ENCODE data around the gene THSD4. TPM values are rescaled to one million over a fixed set of nuclear protein-coding genes. Genes with fewer than 3 reads are reported as not detected.

Gene THSD4
- polyA plus RNA-seq, 1 experiment, result 45.8 TPM

DNA sequence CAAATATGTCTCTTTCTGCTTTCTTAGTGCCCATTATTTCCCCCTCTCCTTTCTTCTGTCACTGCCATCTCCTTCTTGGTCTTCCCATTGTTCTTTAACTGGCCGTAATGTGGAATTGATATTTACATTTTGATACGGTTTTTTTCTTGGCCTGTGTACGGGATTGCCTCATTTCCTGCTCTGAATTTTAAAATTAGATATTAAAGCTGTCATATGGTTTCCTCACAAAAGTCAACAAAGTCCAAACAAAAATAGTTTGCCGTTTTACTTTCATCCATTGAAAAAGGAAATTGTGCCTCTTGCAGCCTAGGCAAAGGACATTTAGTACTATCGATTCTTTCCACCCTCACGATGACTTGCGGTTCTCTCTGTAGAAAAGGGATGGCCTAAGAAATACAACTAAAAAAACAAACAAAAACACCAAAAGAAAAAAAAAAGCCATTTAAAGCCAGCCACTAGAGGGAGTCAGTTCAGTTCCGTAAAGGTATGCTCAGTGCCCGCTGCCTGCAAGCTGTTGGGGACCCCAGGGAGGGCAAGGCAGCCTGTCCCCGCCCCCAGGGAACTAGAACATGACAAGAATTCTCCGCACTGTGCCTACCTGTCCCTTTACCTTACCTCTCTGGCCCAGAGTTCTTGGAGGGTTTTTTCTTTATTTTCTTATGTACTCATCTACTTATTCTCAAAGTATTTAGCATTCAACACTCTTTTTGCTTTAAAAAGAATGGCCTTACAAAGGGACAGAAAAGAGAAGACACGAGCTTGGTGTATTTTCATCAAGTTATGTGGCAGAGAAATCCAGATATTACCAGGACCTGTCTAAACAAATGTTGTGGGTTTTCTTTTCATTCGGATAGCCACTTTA, 665.1 kb downstream of the THSD4 start:
- Histone ChIP-seq H3K4me3 (ENCODE audit: low read depth, low read length) (no peak overlapping the region), H3K27ac (ENCODE audit: low read depth, low read length) (no peak overlapping the region), H3K9me3 (ENCODE audit: control insufficient read depth, insufficient read depth, low read length) (no peaks in the 10 kb centered on the region; the same call in 1 of the 2 replicates), H3K27me3 (ENCODE audit: control insufficient read depth, insufficient read depth, low read length) (no peaks in the 10 kb centered on the region)
- ChIA-PET POLR2A (interaction anchor here (0.5 kb wide), 1 partner anchor 98 kb away, joined by 6 read pairs; no protein-coding TSS in a partner anchor), CTCF (interaction anchor here (0.6 to 3.6 kb wide), 13 partner anchors 8 to 534 kb away, joined by 3 to 24 read pairs (median 5); no protein-coding TSS in a partner anchor)
- TF ChIP-seq, protein P1, sequence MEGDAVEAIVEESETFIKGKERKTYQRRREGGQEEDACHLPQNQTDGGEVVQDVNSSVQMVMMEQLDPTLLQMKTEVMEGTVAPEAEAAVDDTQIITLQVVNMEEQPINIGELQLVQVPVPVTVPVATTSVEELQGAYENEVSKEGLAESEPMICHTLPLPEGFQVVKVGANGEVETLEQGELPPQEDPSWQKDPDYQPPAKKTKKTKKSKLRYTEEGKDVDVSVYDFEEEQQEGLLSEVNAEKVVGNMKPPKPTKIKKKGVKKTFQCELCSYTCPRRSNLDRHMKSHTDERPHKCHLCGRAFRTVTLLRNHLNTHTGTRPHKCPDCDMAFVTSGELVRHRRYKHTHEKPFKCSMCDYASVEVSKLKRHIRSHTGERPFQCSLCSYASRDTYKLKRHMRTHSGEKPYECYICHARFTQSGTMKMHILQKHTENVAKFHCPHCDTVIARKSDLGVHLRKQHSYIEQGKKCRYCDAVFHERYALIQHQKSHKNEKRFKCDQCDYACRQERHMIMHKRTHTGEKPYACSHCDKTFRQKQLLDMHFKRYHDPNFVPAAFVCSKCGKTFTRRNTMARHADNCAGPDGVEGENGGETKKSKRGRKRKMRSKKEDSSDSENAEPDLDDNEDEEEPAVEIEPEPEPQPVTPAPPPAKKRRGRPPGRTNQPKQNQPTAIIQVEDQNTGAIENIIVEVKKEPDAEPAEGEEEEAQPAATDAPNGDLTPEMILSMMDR (IDR thresholded peaks at IDR 0.05; ENCODE audit: low read depth, low read length), result peak; percentile 82
- DNase-seq (ENCODE audit: low read depth, low spot score), result no peak

DNA sequence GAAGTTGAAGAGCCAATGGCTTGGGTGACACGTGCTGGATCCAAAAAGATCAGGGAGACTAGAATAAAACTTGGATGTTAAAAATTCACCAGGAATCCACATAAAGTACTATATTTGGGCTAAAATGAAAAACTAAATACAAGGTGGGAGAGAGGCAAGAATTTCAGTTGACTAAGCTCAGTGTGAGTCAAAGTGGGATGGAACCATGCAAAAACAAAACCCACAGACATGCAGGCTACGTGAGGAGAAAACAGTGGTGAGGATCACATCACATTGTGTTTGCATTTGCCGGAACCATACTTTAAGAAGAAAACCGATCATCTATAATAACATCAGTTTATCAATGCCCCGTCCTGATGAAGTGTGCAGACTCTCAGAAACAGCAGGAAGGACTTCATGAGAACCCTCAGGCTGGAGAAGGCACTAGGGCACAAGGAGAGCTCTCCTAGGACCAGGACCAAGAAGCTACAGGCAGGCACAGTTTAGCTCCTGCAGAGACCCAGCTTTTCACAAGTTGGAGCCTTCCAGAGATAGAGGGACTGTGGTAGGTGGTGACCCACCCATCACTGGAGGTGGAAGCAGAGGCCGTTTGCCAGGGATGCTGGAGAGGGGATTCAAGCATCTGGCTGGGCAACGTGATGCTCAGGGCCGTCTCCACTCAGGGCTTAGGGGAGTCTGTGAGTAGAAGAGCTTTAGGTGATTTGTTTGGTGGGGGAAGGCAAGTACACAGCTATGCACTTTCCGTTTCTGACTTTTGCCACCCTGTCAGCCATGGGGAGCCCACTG, 666.1 kb downstream of the THSD4 start:
- CTCF ChIA-PET, result interaction anchor here (0.6 to 3.6 kb wide), 9 partner anchors 8 to 535 kb away, joined by 3 to 24 read pairs (median 4); no protein-coding TSS in a partner anchor
- POLR2A ChIA-PET, result interaction anchor here (0.5 kb wide), 1 partner anchor 11 kb away, joined by 3 read pairs; no protein-coding TSS in a partner anchor
- H3K27ac ChIP-seq (ENCODE audit: low read depth, low read length), result no peak overlapping the region
- H3K27me3 ChIP-seq (ENCODE audit: control insufficient read depth, insufficient read depth, low read length), result no peaks in the 10 kb centered on the region
- no peaks in the 10 kb centered on the region; the same call in 1 of the 2 replicates for H3K9me3 ChIP-seq (ENCODE audit: control insufficient read depth, insufficient read depth, low read length)
- TF ChIP-seq, protein P1 (IDR thresholded peaks at IDR 0.05; ENCODE audit: low read depth, low read length), result no peak
- no peak for DNase-seq (ENCODE audit: low read depth, low spot score)
- H3K4me3 ChIP-seq (ENCODE audit: low read depth, low read length), result no peak overlapping the region

DNA sequence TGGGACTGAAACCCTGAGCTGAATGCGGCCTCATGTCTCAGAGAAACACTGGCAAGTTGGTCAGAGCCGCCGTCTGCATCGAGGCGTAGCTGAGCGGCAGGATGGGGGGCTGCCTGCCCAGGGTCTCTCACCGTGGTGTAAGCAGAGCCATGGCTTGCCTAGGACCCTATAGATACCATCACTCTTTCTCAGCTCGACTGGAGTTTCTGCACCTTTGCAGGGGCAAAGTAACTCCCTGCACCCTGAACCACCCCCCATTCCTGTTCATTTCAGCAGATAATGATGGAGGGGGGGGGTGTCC, 666.6 kb downstream of the THSD4 start:
- DNase-seq (ENCODE audit: low read depth, low spot score), result no peak
- TF ChIP-seq, protein P1 (IDR thresholded peaks at IDR 0.05; ENCODE audit: low read depth, low read length), result no peak
- POLR2A ChIA-PET, result interaction anchor here (0.5 kb wide), 1 partner anchor 12 kb away, joined by 3 read pairs; no protein-coding TSS in a partner anchor
- CTCF ChIA-PET, result interaction anchor here (0.6 to 3.6 kb wide), 6 partner anchors 9 to 374 kb away, joined by 3 to 24 read pairs (median 9); no protein-coding TSS in a partner anchor
- Histone ChIP-seq H3K27ac (ENCODE audit: low read depth, low read length) (no peak overlapping the region), H3K4me3 (ENCODE audit: low read depth, low read length) (no peak overlapping the region), H3K9me3 (ENCODE audit: control insufficient read depth, insufficient read depth, low read length) (no peaks in the 10 kb centered on the region; the same call in 1 of the 2 replicates), H3K27me3 (ENCODE audit: control insufficient read depth, insufficient read depth, low read length) (no peaks in the 10 kb centered on the region)

DNA sequence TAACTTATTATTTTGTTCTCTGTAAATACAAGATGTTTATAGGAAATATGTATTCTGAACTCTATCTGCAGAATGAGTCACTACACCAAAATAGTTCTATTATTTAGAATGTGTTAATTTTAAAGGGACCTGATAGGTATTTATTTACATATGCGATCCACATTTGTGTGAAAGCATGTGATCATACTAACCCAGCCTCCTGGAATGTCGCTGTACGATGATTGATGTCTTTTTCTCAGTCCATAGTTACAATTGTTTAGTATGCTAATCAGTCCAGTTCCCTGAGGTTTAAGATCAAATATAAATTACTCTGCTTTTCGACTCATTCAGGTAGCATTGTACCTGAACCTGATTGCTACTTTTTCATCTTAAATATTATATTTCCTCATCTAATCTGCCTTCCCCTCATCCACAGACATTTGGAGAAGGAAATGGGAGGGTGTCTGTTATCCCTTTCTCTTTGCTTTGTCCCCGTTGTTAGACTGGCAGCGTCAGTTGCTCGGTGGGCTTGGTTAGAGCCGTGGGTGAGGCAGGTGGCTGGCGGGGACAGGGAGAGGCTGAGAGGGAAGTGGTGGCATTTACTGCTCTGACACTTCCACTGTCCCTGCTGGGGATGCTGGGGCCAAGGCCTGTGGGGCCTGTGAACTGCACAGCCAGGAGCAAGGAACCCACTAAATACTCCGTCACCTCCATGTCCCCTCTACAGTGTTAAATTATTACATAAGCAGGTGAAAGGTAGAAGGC, 667.3 kb downstream of the THSD4 start:
- CTCF ChIA-PET, result interaction anchor here (0.8 to 3.6 kb wide), 3 partner anchors 18 to 39 kb away, joined by 3 to 24 read pairs (median 4); no protein-coding TSS in a partner anchor
- no peak for DNase-seq (ENCODE audit: low read depth, low spot score)

More for the DNA sequence above, 667.3 kb downstream of the THSD4 start:
- TF ChIP-seq, protein P1 (IDR thresholded peaks at IDR 0.05; ENCODE audit: low read depth, low read length), result no peak
- Histone ChIP-seq H3K4me3 (ENCODE audit: low read depth, low read length) (no peak overlapping the region), H3K27me3 (ENCODE audit: control insufficient read depth, insufficient read depth, low read length) (no peaks in the 10 kb centered on the region), H3K9me3 (ENCODE audit: control insufficient read depth, insufficient read depth, low read length) (no peaks in the 10 kb centered on the region), H3K27ac (ENCODE audit: low read depth, low read length) (no peak overlapping the region)
- POLR2A ChIA-PET, result no interaction called here

All from AG04450 (cell line).